ENCODE results near the gene CHD5. TPM values are rescaled to one million over a fixed set of nuclear protein-coding genes. Genes with fewer than 3 reads are reported as not detected.

Gene CHD5
- total and polyA plus RNA-seq, 12 donors = 0.07 to 56.5 (median 2.1) TPM; not detected in 2

DNA sequence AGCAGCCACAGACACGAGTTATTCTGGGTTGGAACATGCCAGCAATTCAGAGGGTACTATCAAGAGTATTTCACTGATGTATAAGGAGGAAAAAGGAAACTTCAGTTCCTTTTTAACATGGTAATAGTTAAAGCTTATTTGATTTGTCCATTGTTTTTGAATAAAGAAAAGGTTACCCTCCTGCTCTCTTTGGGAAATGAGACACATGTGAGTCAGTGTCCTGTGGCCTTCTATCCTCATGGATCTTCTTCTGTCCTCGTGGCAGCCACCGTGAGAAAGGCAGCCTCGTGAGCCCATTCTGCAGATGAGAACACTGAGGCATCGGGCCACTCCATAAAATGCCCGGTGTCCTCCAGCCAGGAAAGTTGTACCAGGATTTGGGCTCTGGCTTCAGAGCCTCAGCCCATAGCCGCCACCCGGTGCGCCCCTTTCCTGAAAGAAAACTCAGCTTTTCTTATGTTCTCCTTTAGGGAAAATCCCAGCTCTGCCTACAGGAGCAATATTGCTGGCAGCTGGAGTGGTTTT, 109.6 kb downstream of the CHD5 start:
- H3K4me3 ChIP-seq = no peak overlapping the region
- TF ChIP-seq, protein P1, sequence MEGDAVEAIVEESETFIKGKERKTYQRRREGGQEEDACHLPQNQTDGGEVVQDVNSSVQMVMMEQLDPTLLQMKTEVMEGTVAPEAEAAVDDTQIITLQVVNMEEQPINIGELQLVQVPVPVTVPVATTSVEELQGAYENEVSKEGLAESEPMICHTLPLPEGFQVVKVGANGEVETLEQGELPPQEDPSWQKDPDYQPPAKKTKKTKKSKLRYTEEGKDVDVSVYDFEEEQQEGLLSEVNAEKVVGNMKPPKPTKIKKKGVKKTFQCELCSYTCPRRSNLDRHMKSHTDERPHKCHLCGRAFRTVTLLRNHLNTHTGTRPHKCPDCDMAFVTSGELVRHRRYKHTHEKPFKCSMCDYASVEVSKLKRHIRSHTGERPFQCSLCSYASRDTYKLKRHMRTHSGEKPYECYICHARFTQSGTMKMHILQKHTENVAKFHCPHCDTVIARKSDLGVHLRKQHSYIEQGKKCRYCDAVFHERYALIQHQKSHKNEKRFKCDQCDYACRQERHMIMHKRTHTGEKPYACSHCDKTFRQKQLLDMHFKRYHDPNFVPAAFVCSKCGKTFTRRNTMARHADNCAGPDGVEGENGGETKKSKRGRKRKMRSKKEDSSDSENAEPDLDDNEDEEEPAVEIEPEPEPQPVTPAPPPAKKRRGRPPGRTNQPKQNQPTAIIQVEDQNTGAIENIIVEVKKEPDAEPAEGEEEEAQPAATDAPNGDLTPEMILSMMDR (IDR thresholded peaks at IDR 0.05) = no peak
- TF ChIP-seq POLR2A (IDR thresholded peaks at IDR 0.05) = no peak
- intact Hi-C loops (cut with DNase I) = no loop called here
- no peaks in the 10 kb centered on the region for H3K27me3 ChIP-seq
- no peak for DNase-seq
- H3K9me3 ChIP-seq (replicated peaks in 1 of 3) = no peaks in the 10 kb centered on the region
- no peaks in the 10 kb centered on the region for H3K36me3 ChIP-seq (replicated peaks in 1 of 2)
- H3K4me1 ChIP-seq (replicated peaks in 1 of 2) = no peaks in the 10 kb centered on the region
- no peak overlapping the region for H3K27ac ChIP-seq
- WGBS, 4 donors = 80 to 90% (median 85%) methylated on average over 9 of the region's 9 CpGs

DNA sequence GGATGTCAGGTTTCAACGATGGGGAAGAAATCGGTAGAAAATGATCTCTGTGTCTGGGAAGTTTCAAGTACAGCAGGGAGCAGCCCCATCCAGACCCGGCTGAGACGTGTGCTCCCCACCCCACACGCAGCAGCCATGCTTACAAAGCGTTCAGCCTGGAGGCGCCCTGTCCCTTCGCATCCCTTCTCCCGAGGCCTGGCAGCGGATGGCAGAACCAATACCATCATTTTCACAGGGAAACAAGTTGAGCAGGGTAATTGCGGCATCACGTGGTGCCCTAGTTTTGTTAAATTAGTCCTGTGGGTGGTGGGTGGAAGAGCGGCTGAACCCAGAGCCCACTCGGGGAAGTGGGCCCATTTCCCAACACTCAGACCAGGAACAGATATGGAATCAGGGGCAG, 110.5 kb downstream of the CHD5 start:
- intact Hi-C loops (cut with DNase I) = no loop called here
- H3K9me3 ChIP-seq (replicated peaks in 1 of 3) = no peaks in the 10 kb centered on the region
- no peaks in the 10 kb centered on the region for H3K27me3 ChIP-seq
- no peak overlapping the region for H3K27ac ChIP-seq
- H3K4me3 ChIP-seq = no peak overlapping the region
- TF ChIP-seq POLR2A (IDR thresholded peaks at IDR 0.05) = no peak
- TF ChIP-seq, protein P1 (IDR thresholded peaks at IDR 0.05) = no peak
- H3K36me3 ChIP-seq (replicated peaks in 1 of 2) = no peaks in the 10 kb centered on the region
- no peaks in the 10 kb centered on the region for H3K4me1 ChIP-seq (replicated peaks in 1 of 2)
- DNase-seq = no peak
- WGBS, 4 donors = 87 to 94% (median 91%) methylated on average over 8 to 14 of the region's 14 CpGs

DNA sequence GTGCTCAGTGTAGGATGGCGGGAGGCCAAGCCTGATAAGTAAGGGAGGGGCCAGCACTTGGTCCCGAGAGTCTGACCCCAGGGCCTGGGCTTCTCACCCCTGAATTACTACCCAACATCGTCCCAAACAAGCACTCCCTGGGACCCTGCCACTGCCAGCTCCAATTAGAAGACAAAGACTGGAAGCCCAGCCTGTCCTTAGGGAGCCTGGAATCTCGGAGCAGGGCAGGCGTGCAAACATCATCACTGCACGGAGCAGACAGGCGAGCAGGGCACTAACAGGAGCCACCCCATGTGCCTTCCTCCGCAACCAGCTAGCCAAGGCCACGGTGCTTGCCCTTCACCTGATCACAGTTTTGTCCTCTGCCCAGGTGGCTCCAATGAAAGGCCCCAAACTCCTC, 111.2 kb downstream of the CHD5 start:
- TF ChIP-seq POLR2A (IDR thresholded peaks at IDR 0.05) = no peak
- TF ChIP-seq, protein P1 (IDR thresholded peaks at IDR 0.05) = no peak
- WGBS, 4 donors = 88 to 92% (median 90%) methylated on average over 3 to 9 of the region's 9 CpGs
- no peak for DNase-seq
- no peaks in the 10 kb centered on the region for H3K9me3 ChIP-seq (replicated peaks in 1 of 3)
- intact Hi-C loops (cut with DNase I) = no loop called here
- H3K4me1 ChIP-seq (replicated peaks in 1 of 2) = no peaks in the 10 kb centered on the region
- no peak overlapping the region for H3K4me3 ChIP-seq
- no peaks in the 10 kb centered on the region for H3K27me3 ChIP-seq
- no peaks in the 10 kb centered on the region for H3K36me3 ChIP-seq (replicated peaks in 1 of 2)
- H3K27ac ChIP-seq = no peak overlapping the region

DNA sequence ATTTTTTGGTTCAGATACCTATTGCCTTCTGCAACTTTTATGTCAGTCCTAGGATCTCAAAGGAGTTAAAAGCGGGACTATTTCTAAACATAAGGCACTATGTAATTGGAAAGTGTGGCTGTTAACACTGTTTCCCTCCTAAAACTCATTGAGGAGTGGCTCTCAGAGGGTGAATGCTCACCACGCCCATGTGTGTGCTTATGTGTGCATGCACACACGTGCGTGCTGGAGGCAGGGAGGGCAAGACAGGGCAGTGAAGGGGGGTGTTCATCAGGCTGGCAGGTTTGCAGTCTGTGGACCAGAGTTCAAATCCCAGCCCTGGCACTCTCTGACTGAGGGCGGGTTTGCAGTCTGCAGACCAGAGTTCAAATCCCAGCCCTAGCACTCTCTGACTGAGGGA, 112.0 kb downstream of the CHD5 start:
- intact Hi-C loops (cut with DNase I) = no loop called here
- TF ChIP-seq, protein P1 (IDR thresholded peaks at IDR 0.05) = no peak
- TF ChIP-seq POLR2A (IDR thresholded peaks at IDR 0.05) = no peak
- Histone ChIP-seq H3K36me3 (replicated peaks in 1 of 2) (no peaks in the 10 kb centered on the region), H3K9me3 (replicated peaks in 1 of 3) (no peaks in the 10 kb centered on the region), H3K4me1 (replicated peaks in 1 of 2) (no peaks in the 10 kb centered on the region), H3K27ac (no peak overlapping the region), H3K27me3 (no peaks in the 10 kb centered on the region), H3K4me3 (no peak overlapping the region)
- DNase-seq = no peak
- WGBS, 4 donors = 74 to 92% (median 87%) methylated on average over 5 of the region's 5 CpGs

Measured in adrenal gland (tissue), 12 donors.